CD4-positive, alpha-beta T cell treated with Interleukin-12 subunit alpha and Interleukin-12 subunit beta, for 1 hour (primary cell): ENCODE results near the gene PDPK1.
A peak's percentile ranks its signal among the peaks of the same experiment; 100 is the strongest.
"Not testable (repeated sequence)": the region's sequence is repeated elsewhere in the genome, so short reads cannot be mapped to it uniquely, and the experiment has no call there.

ENCODE experiments used
- DNase-seq: peaks from one replicate; pipeline ENCODE4 v3.0.0-alpha.2; 2020

Gene PDPK1

DNA sequence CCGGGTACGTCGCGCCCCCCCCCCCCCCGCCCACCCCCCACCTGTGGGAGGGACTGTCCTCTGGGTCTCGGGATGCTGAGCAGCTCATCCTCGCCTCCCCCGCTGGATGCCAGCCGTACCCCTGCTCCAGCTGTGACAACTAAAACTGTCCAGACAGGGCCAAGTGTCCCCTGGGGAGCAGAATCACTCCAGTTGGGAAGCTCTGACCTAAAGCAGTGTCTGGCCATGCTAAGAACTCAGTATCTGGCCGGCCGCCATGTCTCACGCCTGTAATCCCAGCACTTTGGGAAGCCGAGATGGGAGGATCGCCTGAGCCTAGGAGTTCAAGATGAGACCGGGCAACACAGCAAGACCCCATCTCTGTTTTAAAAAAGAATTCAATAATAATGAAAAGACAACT lies 83.0 kb downstream of the PDPK1 start:
- DNase-seq: not testable (repeated sequence)

DNA sequence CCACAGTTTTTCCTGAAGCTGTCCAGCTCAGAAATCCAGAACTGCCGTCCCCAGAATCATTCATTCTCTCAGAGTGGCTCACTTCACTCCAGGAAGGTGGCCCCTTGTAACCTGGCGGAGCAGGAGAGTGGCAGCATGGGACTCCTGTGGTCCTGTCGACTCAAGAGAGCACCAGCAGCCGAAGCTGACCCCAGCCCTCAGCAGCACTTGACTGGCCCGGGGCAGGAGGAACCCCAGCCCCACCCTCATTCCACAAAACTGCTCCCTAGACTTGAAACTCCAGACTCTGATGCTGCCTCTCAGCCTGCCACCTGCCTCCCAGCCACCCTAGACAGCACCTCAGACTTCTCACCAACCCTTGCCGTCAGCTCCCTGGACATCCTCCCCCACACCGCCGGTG lies 83.6 kb downstream of the PDPK1 start:
- DNase-seq: not testable (repeated sequence)

- not testable (repeated sequence) for DNase-seq
Observed at GRCh38 chr16:2627075-2627474, 89.3 kb downstream of the PDPK1 start.

- not testable (repeated sequence) for DNase-seq
Observed at GRCh38 chr16:2631203-2631602, 93.4 kb downstream of the PDPK1 start.

- not testable (repeated sequence) for DNase-seq
Observed at GRCh38 chr16:2632291-2632690, 94.5 kb downstream of the PDPK1 start.

DNA sequence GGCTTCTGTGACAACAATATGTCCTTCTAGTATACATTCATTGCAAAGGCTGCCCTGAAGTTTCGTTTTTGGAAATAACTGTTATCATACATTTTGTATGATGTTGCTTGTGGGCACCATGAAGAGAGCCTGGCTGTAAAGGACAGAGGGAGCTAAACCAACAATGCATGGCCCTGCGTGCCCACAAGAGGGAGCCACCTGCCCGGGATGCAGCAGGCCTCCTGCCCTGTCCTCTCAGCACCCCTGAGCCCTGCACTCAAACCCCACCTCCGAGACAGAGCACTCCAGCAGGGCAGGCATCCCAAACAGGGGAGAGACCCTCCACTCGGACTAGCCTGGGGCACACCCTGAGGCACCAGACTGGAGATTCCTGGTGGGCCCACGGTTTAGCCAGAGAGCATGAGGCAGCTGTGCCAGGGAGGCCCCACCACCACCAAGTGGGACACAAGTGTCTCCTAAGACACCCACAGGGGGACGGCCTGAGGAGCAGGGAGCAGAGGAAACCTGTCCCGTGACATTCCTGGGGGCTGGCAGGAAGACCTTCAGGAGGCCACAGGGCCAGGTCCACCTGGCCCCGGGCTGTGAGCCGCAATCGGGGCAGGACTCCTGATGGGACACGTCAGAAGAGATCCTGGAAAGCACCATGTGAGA lies 101.4 kb downstream of the PDPK1 start:
- DNase-seq: peak; percentile 48

DNA sequence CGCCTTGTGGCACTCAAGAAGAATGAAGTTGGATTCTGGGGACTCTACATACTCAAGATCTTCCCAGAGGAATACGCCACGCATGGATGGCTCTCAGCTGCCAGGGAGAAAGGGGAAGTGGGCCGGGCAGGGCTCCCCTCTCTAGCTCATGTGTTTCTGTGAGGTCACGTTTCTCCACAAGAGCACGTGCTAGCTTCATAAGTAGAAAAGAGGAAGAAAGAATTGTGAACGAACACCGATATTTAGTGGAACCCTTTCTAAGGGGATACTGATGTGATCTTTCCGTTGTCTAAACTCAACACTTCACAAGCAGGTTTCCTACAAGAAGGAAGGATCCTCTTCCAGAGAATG lies 101.9 kb downstream of the PDPK1 start:
- DNase-seq: not testable (repeated sequence)

GRCh38 chr16:2642561-2642960 lies 104.7 kb downstream of the PDPK1 start:
- DNase-seq: not testable (repeated sequence)

GRCh38 chr16:2644754-2645453 lies 107.1 kb downstream of the PDPK1 start:
- not testable (repeated sequence) for DNase-seq

GRCh38 chr16:2651268-2651871 lies 113.5 kb downstream of the PDPK1 start:
- DNase-seq: not testable (repeated sequence)
